ENCODE measurements around the gene LATS1. TPM values are rescaled to one million over a fixed set of nuclear protein-coding genes. Genes with fewer than 3 reads are reported as not detected.

The LATS1 gene
- total RNA-seq (10 to 100 TPM; 35.0 to 38.7 TPM), polyA plus RNA-seq (ENCODE audit: insufficient read depth, low read depth, low replicate concordance) (17.4 TPM)
- long read RNA-seq, donor 1, full-length matches to known transcripts: 7 of 15 reads
- long read RNA-seq, donor 1, partial matches to known transcripts: 8 of 15 reads
- long read RNA-seq, donor 1, other reads (novel, unspliced or antisense): 0 of 15 reads
- long read RNA-seq, donor 2, full-length matches to known transcripts: 2 of 2 reads
- long read RNA-seq, donor 2, partial matches to known transcripts: 0 of 2 reads
- long read RNA-seq, donor 2, other reads (novel, unspliced or antisense): 0 of 2 reads

GRCh38 chr6:149717588-149718458 is at the start of gene LATS1:
Gene LATS1, minus strand, starts transcription at chr6:149718101. Its CDS starts 15,975 bp downstream, at chr6:149702126.
- peak; percentile 93 for DNase-seq
- Histone ChIP-seq H3K9me3 (no peaks in the 10 kb centered on the region), H3K27me3 (no peaks in the 10 kb centered on the region), H3K4me3 (peak within 1 kb of the TSS; percentile 88 to 99), H3K27ac (peak within 1 kb of the TSS; percentile 95 to 99), H3K4me1 (peaks cover 13% of the 10 kb centered on the region), H3K36me3 (ENCODE audit: low read depth, missing control alignments) (no peaks in the 10 kb centered on the region)
- 0 to 1% methylated on average over 24 to 38 of the region's 82 CpGs for WGBS, 2 donors
- TF ChIP-seq CTCF (IDR thresholded peaks at IDR 0.05): no peak
- TF ChIP-seq POLR2A (IDR thresholded peaks at IDR 0.05): no peak
- intact Hi-C loops (cut with DNase I; ENCODE audit: low total_unique reads): no loop called here

- Histone ChIP-seq H3K36me3 (ENCODE audit: low read depth, missing control alignments) (no peaks in the 10 kb centered on the region), H3K4me3 (no peak overlapping the region), H3K27ac (peak overlapping the region in 1 of 2 donors; percentile 29), H3K4me1 (no peaks in the 10 kb centered on the region), H3K27me3 (no peaks in the 10 kb centered on the region), H3K9me3 (no peaks in the 10 kb centered on the region)
- peak; percentile 42 for DNase-seq
- intact Hi-C loops (cut with DNase I; ENCODE audit: low total_unique reads): no loop called here
- TF ChIP-seq POLR2A (IDR thresholded peaks at IDR 0.05) (no peak), CTCF (IDR thresholded peaks at IDR 0.05) (no peak)
- WGBS, 2 donors: 54 to 72% methylated on average over 3 of the region's 3 CpGs
Observed at GRCh38 chr6:149766156-149766769, 48.4 kb upstream of the LATS1 start.

GRCh38 chr6:149763866-149764265 is 46.0 kb upstream of the LATS1 start:
- no peaks in the 10 kb centered on the region for H3K9me3 ChIP-seq
- TF ChIP-seq POLR2A (IDR thresholded peaks at IDR 0.05): no peak
- no peak for TF ChIP-seq CTCF (IDR thresholded peaks at IDR 0.05)
- intact Hi-C loops (cut with DNase I; ENCODE audit: low total_unique reads): no loop called here
- DNase-seq: no peak
- no peaks in the 10 kb centered on the region for H3K27me3 ChIP-seq
- no peaks in the 10 kb centered on the region for H3K4me1 ChIP-seq
- no peak overlapping the region for H3K27ac ChIP-seq
- H3K36me3 ChIP-seq (ENCODE audit: low read depth, missing control alignments): no peaks in the 10 kb centered on the region
- H3K4me3 ChIP-seq: no peak overlapping the region

GRCh38 chr6:149761438-149761837 is 43.5 kb upstream of the LATS1 start:
- TF ChIP-seq CTCF (IDR thresholded peaks at IDR 0.05) (no peak), POLR2A (IDR thresholded peaks at IDR 0.05) (no peak)

More at GRCh38 chr6:149761438-149761837, 43.5 kb upstream of the LATS1 start:
- Histone ChIP-seq H3K27me3 (no peaks in the 10 kb centered on the region), H3K27ac (no peak overlapping the region), H3K36me3 (ENCODE audit: low read depth, missing control alignments) (no peaks in the 10 kb centered on the region), H3K4me1 (no peaks in the 10 kb centered on the region), H3K4me3 (no peak overlapping the region), H3K9me3 (no peaks in the 10 kb centered on the region)
- DNase-seq: no peak
- intact Hi-C loops (cut with DNase I; ENCODE audit: low total_unique reads): no loop called here
- 87 to 96% methylated on average over 1 of the region's 1 CpG for WGBS, 2 donors

Measured in testis (tissue), 5 donors.